Middle frontal gyrus (tissue), 1 donor: ENCODE measurements around the gene SLCO3A1.
"Not testable (repeated sequence)": the region's sequence is repeated elsewhere in the genome, so short reads cannot be mapped to it uniquely, and the experiment has no call there.

Source experiments
- DNase-seq: peaks from one replicate; pipeline ENCODE4 v3.0.0-alpha.2; 2015; ENCODE audit warnings: low spot score; ENCODE audit errors: extremely low spot score

SLCO3A1 gene

GRCh38 chr15:91961357-91961756 is 107.8 kb downstream of the SLCO3A1 start:
- DNase-seq: no peak

DNA sequence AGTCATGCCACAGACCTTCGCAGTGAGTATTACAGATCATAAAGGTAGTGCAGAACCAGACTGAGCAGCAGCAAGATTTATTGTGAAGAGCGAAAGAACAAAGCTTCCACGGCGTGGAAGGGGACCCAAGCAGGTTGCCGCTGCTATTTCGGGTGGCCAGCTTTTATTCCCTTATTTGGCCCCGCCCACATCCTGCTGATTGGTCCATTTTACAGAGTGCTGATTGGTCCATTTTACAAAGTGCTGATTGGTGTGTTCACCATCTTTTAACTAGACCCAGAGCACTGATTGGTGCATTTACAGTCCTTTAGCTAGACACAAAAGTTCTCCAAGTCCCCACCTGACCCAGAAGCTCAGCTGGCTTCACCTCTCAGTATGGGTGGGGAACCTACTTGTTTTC is 110.2 kb downstream of the SLCO3A1 start:
- DNase-seq: not testable (repeated sequence)

DNA sequence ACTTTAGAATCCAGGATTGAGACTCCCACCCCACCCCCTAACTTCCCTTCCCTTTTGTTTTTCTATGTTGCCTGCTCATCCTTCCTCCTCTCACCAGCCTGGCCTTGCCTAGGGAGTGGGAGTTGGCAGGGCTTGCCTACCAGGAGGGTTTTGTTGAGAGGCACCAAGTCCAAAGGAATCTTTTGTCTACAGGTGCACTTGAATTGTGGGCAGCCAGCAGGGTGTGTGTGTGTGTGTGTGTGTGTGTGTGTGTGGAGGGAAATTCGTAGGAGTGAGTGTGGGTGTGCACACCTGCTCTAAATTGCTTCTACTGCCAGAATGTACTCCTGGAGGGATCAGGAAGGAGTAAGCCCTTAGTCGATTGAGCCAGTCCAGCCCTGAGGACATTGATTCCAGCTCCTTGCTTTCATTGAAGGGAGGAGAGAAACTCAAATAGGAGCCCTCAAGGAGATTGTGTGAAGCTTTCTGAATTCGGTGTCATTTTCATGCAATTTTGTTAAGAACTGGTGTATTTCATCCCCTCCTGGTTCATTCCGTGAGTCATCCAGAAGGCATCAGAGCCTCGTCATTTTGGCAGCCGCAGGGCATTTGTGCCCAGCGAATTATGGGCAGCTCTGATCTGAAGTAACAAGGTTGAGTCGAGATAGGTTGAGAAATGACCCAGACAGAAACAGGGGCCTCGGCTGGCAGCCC is 112.1 kb downstream of the SLCO3A1 start:
- no peak for DNase-seq

- DNase-seq: no peak
Measured at GRCh38 chr15:91966194-91966552, 112.7 kb downstream of the SLCO3A1 start.

- DNase-seq: no peak
Measured at GRCh38 chr15:91967935-91968606, 114.6 kb downstream of the SLCO3A1 start.

GRCh38 chr15:91968610-91969009 is 115.1 kb downstream of the SLCO3A1 start:
- DNase-seq: no peak

DNA sequence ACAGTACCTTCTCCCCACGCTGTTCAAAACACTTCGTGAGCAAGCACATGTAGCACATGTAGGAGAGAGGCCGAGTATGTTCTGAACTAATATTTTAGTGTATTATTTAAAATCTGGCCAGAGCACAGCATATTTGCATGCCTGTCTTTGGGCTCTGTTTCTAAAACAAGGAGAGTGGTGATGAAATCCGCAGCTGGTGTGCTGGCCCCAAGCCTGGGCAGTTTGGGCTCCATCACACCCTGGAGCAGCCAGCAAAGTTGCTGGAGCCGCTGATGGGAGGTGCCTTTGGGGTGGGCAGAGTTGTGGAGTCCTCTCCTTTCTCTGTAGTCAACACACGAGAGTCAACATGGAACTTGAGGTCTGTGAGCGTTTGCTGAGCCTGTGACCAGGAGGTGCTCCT is 116.6 kb downstream of the SLCO3A1 start:
- no peak for DNase-seq

DNA sequence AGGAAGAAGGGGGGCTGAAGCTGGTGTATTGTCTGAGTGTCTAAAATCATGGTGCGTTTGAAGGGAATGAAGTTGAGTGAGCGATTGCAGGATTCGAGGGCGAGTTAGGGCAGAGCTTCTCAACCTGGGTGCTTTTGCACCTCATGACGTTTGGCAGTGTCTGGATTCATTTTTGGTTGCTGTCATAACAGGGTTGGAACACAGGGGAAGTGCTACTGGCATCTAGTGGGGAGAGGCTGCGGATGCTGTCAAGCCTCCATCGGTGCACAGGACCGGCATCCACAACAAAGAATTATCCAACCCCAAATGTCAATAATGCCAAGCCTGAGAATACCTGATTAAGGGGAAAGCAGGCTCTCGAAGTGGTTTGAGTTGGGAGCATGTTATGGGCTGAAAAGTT is 120.0 kb downstream of the SLCO3A1 start:
- DNase-seq: no peak

- DNase-seq: no peak
Measured at GRCh38 chr15:91974321-91974720, 120.8 kb downstream of the SLCO3A1 start.

DNA sequence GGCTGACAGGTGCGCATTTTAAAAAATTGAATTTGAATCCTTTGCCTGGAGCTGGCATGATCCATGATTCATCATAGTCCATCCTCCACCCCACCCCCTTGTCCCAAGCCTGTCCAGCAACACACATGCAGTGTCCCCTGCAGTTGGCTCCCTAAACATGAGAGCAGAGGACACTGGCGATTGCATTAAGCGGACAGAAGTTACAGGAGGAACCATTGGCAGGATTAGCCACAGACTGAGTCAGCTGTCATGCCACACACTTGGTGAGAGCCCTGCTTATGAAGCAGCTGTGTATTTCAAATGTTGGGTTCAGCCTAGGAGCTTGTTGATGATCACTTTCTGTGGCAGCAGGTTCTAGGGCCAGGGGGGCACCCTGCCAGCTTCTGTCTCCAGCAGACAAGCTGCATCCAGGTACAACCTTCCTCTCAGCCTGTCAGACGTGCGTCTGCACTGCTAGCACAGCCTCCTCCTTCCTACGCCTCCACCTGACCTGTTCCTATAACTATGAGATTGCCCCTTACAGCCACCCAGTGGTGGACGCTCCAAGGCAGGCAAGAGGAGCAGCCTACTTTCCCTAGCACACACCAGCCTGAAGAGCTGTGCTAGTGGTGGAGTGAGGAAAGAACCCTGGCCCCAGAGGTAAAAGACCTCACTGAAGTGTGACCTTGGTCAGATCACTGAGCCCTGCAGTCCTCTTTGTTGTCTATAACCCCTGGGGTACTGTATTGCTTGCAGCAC is 121.9 kb downstream of the SLCO3A1 start:
- DNase-seq: no peak

DNA sequence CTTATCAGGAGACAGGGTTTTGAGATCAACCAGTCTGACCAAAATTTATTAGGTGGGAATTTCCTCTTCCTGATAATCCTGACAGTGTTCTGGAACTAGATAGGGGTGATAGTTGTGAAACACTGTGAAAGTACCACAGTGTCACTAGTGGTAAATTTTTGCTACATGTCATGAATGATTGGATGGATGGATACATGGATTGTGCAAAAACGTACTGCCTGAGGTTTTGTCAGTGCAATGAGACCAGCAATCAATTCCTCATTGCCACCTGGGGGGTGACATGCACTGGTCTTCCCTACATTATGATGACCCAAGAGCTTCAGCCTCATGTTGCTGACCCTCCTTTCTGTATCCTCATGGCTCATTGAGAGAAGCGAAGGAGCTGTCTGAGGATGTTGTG is 123.5 kb downstream of the SLCO3A1 start:
- DNase-seq: no peak

DNA sequence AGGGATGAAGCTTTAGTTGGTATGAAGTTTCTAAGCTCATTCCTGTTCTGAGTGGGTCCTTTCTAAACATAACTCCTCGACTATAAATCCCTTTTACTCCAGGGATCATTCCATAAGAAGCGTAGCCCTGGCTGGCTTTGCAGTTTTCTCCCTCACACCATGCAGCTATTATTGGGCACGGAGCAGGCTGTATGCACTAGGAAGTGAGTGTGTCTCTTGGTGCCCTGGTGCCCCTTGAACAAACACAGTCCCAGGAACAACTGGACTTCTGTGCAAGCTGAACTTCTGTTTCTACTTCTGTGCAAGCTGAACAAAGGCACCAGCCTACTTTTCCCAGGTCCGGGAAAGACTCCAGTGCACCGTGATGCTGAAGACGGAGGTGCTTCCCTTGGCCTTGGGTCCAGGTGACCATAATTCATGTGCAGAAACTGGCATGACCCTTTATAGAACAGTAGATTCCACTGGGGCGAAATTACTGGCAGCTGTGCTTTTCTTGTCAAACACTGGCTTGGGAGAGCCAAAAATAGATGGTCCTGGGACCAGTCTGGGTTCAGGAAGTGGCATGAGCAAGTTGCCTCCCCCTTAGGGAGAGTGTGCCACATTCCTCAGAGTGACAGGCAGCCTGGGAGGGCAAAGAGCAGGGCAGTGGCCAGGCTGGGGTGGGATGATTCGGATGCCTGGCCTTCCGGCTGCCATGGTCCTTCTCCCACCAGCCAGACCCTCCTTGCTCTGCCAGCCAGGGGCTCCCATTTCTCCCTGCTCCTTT is 127.2 kb downstream of the SLCO3A1 start:
- no peak for DNase-seq

GRCh38 chr15:91981821-91982800 is 128.6 kb downstream of the SLCO3A1 start:
- DNase-seq: no peak

DNA sequence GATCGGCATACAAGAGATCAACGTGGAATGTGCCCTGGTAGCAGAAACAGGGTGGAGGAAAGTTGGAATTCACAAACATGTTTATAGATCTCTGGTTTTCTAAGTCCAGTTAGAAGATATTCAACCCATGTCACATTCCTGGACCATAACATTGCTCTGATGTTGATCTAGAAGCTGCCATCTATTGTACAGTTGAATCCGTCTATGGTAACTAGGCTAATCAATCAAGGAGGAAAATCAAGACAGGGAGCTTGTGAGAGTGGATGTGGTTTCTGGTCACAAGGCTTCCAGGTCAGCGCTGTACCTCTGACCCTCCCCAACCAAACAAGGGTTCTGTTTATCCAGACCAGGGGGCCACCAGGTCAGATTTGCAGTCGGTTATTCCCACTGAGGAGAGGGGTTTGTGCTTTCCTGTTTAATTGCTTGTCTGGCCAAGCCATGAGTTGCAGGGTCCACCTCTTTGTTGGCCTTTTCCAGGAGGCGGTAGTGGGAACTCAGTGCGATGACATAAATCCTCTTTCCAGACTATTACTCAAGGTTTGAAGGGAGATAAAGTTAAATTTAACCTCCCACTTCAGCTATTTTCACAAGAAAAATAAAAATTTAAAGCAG is 130.3 kb downstream of the SLCO3A1 start:
- DNase-seq: no peak

DNA sequence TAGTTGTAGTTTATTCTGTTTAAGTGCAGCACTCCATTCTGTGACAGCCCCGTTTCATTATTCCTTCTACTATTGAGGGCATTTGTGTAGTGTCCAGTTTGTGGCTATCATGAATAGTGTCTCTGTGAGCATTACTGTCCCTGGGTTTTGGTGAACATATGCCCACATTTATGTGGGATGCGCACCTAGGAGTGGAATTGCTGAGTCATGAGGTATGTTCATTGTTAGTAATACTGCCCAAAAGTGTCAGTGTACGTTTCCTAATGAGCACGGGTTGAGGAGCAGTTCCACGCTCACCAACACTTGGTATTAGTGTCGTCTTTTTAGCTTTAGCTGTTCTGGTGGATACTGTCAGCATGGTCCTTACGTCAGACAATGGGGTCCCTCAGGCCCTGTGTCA is 131.8 kb downstream of the SLCO3A1 start:
- DNase-seq: no peak

DNA sequence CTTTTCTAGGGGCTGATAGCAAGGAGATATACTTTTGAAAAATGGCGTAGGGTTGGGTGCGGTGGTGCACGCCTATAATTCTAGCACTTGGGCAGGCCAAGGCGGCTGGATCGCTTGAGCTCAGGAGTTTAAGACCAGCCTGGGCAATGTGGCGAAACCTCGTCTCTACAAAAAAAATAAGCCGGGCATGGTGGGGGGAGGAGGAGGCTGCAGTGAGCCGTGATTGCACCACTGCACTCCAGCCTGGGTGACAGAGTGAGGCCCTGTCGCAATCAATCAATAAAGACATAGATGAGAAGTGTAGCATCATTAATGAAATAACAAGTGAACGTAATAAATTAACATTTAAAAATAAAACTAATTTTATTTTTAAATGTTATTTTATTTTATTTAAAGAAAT is 134.6 kb downstream of the SLCO3A1 start:
- DNase-seq: no peak

GRCh38 chr15:91988655-91989054 is 135.1 kb downstream of the SLCO3A1 start:
- no peak for DNase-seq

DNA sequence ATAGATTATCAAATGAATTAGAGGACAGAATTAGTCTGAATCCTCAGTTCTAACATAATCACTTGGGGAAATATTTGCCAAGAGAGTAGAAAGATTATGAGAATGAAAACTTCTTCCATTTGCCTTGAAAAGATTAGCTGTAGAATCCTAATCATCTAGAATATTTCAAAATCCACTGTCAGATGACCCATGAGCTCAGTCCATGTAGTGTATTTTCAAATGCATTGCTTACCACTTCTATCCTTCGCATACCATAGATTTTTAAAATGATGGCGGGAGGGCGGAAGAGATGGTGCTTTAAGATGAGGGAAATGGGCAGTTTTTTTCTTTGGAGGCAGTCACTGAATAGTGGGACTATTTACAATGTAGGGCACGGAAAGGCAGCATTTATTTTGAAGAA is 136.3 kb downstream of the SLCO3A1 start:
- DNase-seq: no peak

GRCh38 chr15:91992945-91993344 is 139.4 kb downstream of the SLCO3A1 start:
- no peak for DNase-seq

DNA sequence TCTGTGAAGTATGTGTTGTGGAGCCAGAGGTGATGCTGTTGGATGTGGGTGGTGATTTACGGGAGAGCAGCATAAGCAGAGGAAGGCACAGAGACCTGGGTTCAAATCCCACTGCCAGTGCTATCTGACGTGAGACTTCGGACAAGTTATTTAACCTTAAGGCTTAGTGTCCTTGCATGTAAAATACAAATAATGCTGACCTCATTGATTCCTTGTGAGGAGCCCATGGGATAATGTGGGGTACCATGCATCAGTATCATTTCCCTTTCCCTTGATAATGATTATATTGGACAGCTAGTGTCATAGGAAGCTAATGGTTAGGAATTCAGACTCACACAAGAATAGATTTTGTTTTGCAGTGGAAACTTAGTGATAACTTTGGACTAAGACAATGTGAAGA is 141.6 kb downstream of the SLCO3A1 start:
- DNase-seq: no peak
